GM12878 (cell line): Measurements from ENCODE around the gene SESN3. TPM values are rescaled to one million over a fixed set of nuclear protein-coding genes. Genes with fewer than 3 reads are reported as not detected.

Experiments
- ATAC-seq: fragments of 200-7000 bp; cut with Tn5 transposase; 3 replicates; pipeline ENCODE4 v1.9.1; 2020; ENCODE audit warnings: mild to moderate bottlenecking, moderate library complexity
- BruUV-seq: library from RNA; stranded (reverse); fragments of 400-500 nt; replicated peaks from 2 replicates; lab custom pipeline; 2021; lab: Mats Ljungman, UMichigan
- CTCF ChIA-PET: fragments of 300-600 bp; sonication (Branson Sonifier 250); formaldehyde crosslinking; extraction: SDS; loops from one replicate; lab custom pipeline; 2021; ENCODE audit warnings: inconsistent platforms; lab: Yijun Ruan, JAX
- POLR2A ChIA-PET: fragments of 350-600 bp; formaldehyde crosslinking; extraction: SDS; loops from one replicate; lab custom pipeline; 2021; ENCODE audit warnings: inconsistent platforms; lab: Charles Lee
- RAD21 ChIA-PET: fragments of 300-600 bp; sonication (Branson Sonifier 250); formaldehyde crosslinking; loops from one replicate; lab custom pipeline; 2023; ENCODE audit warnings: antibody characterized with exemption; ENCODE audit not compliant: unreplicated experiment; lab: Charles Lee
- SMC1A ChIA-PET: fragments of 300-600 bp; sonication (Branson Sonifier 250); formaldehyde crosslinking; loops from one replicate; lab custom pipeline; 2023; ENCODE audit not compliant: unreplicated experiment, uncharacterized antibody; lab: Charles Lee
- DNase-seq: peaks from one replicate; pipeline ENCODE4 v3.0.0-alpha.2; 2011; ENCODE audit warnings: low read depth, low spot score
- FAIRE-seq: peaks from 3 replicates; lab custom pipeline; 2011; peaks lifted over from hg19 to GRCh38; lab: Jason Lieb, UNC
- H2AFZ ChIP-seq: 2 replicates; pipeline ENCODE4 v1.6.0; 2011; ENCODE audit warnings: low read depth, low read length, control low read depth; ENCODE audit not compliant: control insufficient read depth
- H3K27ac ChIP-seq: 2 replicates; pipeline ENCODE4 v1.5.1; 2011; ENCODE audit warnings: control low read depth; ENCODE audit not compliant: control insufficient read depth, insufficient read depth
- H3K27me3 ChIP-seq, 2 experiments: replicated peaks in 1 of 2; 2 replicates each; pipeline versions ENCODE4 v1.6.0 to v1.6.1; 2011; ENCODE audit warnings: low read length in 1 of 2; ENCODE audit not compliant: control insufficient read depth in 2 of 2, insufficient read depth in 2 of 2
- H3K36me3 ChIP-seq, 2 experiments: 2 replicates each; pipeline ENCODE4 v1.5.1; 2011; ENCODE audit warnings: low read length in 1 of 2; ENCODE audit not compliant: control insufficient read depth in 2 of 2, insufficient read depth in 2 of 2
- H3K4me1 ChIP-seq: 2 replicates; pipeline ENCODE4 v1.6.1; 2011; ENCODE audit warnings: mild to moderate bottlenecking, low read length, moderate library complexity, mixed read lengths; ENCODE audit not compliant: control insufficient read depth, insufficient read depth
- H3K4me2 ChIP-seq: 2 replicates; pipeline ENCODE4 v1.6.0; 2011; ENCODE audit warnings: control low read depth; ENCODE audit not compliant: control insufficient read depth, insufficient read depth
- H3K4me3 ChIP-seq: fragments of 200-600 bp; sonication (generic); 2 replicates; pipeline ENCODE4 v1.5.1; 2016
- H3K79me2 ChIP-seq: 2 replicates; pipeline ENCODE4 v1.6.0; 2011; ENCODE audit warnings: low read length; ENCODE audit not compliant: control insufficient read depth, insufficient read depth
- H3K9ac ChIP-seq: 2 replicates; pipeline ENCODE4 v1.8.0; 2011; ENCODE audit warnings: low read length, control low read depth, mixed read lengths; ENCODE audit not compliant: control insufficient read depth, insufficient read depth
- H3K9me3 ChIP-seq: replicated peaks from 3 replicates; pipeline ENCODE4 v1.5.1; 2011; ENCODE audit warnings: mild to moderate bottlenecking, low read length; ENCODE audit not compliant: control insufficient read depth, insufficient read depth
- H4K20me1 ChIP-seq: 2 replicates; pipeline ENCODE4 v1.6.0; 2011; ENCODE audit not compliant: control insufficient read depth, insufficient read depth
- BMI1 ChIP-seq: fragments of 450-650 bp; IDR thresholded peaks from 2 replicates; pipeline ENCODE4 v1.6.1; 2016; ENCODE audit warnings: mild to moderate bottlenecking, moderate library complexity, borderline replicate concordance
- CHD4 ChIP-seq: fragments of 200-600 bp; sonication (generic); IDR thresholded peaks from 2 replicates; pipeline ENCODE4 v1.6.1; 2016; ENCODE audit warnings: mild to moderate bottlenecking
- EZH2 ChIP-seq: IDR thresholded peaks from 2 replicates; pipeline ENCODE4 v1.6.1; 2012; ENCODE audit warnings: low read depth, mild to moderate bottlenecking, control low read depth, inconsistent platforms, low read length, borderline replicate concordance; ENCODE audit not compliant: control insufficient read depth
- IKZF1 ChIP-seq: fragments of 450-650 bp; conservative IDR thresholded peaks from 2 replicates; pipeline ENCODE4 v1.6.1; 2017; ENCODE audit warnings: antibody characterized with exemption, mild to moderate bottlenecking
- IRF4 ChIP-seq: IDR thresholded peaks from 2 replicates; pipeline ENCODE4 v1.6.1; 2011; ENCODE audit warnings: low read depth, low read length
- JUND ChIP-seq: IDR thresholded peaks from 2 replicates; pipeline ENCODE4 v1.6.1; 2012; ENCODE audit warnings: low read depth, mild to moderate bottlenecking, low read length, improper control_type of control experiment, moderate library complexity
- NKRF ChIP-seq: fragments of 450-650 bp; conservative IDR thresholded peaks from 2 replicates; pipeline ENCODE4 v1.6.1; 2017; ENCODE audit warnings: mild to moderate bottlenecking, moderate library complexity
- PAX8 ChIP-seq: fragments of 450-650 bp; IDR thresholded peaks from 2 replicates; pipeline ENCODE4 v1.6.1; 2017; ENCODE audit warnings: mild to moderate bottlenecking, moderate library complexity
- POLR2AphosphoS2 ChIP-seq: IDR thresholded peaks from 2 replicates; pipeline ENCODE4 v1.6.1; 2011; ENCODE audit warnings: low read depth, mild to moderate bottlenecking, low read length, improper control_type of control experiment, moderate library complexity
- RELB ChIP-seq: fragments of 450-650 bp; IDR thresholded peaks from 2 replicates; pipeline ENCODE4 v1.6.1; 2017; ENCODE audit warnings: low read depth, mild to moderate bottlenecking, moderate library complexity
- SP1 ChIP-seq: IDR thresholded peaks from one replicate; pipeline ENCODE4 v1.6.1; 2011; ENCODE audit warnings: low read depth, low read length
- SREBF2 ChIP-seq: IDR thresholded peaks from 2 replicates; pipeline ENCODE4 v1.6.1; 2012; ENCODE audit warnings: mild to moderate bottlenecking, low read length
- YY1 ChIP-seq: IDR thresholded peaks from 2 replicates; pipeline ENCODE4 v1.6.1; 2011; ENCODE audit warnings: low read depth, mild to moderate bottlenecking, low read length
- ZBTB4 ChIP-seq: fragments of 450-650 bp; formaldehyde crosslinking; IDR thresholded peaks from 2 replicates; pipeline ENCODE4 v1.4.0; 2022; ENCODE audit warnings: mild to moderate bottlenecking, moderate library complexity
- ZNF217 ChIP-seq: fragments of 450-650 bp; IDR thresholded peaks from 2 replicates; pipeline ENCODE4 v1.6.1; 2017; ENCODE audit warnings: antibody characterized with exemption, mild to moderate bottlenecking
- WGBS: methylation state at CpG from one replicate; pipeline ENCODE4 v1.1.6; 2016; ENCODE audit warnings: low lambda C conversion rate; ENCODE audit not compliant: insufficient replicate concordance, insufficient coverage; ENCODE audit errors: missing lambda C conversion rate; 5-methylcytosine and 5-hydroxymethylcytosine counted together
- in situ Hi-C: fragments of 300-500 bp; cut with MboI; formaldehyde crosslinking; loops from 9 replicates; pipeline ENCODE4 v1.14.3; 2018; ENCODE audit warnings: mixed read lengths
- intact Hi-C: fragments of 100-400 bp; cut with micrococcal nuclease; formaldehyde crosslinking; loops from one replicate; pipeline ENCODE4 v1.14.2; 2022; ENCODE audit not compliant: unreplicated experiment
- polyA plus RNA-seq, 11 experiments: library from polyadenylated mRNA; depleted of rRNA in 4 of 11; unstranded in 6 of 11; stranded (reverse) in 5 of 11; fragments of >200 nt; fragmentation: Nextera tagmentation in 4 of 11; fragmentation: Illumina TruSeq in 1 of 11; extraction: Ambion mirVana in 4 of 11; extraction: Trizol in 1 of 11; gene quantifications; 1 replicate in 1 of 11; 2 replicates in 10 of 11; pipeline versions ENCODE4 v1.2.1 to v1.2.3, GENCODE V29; 2011 to 2016; ENCODE audit warnings: inconsistent platforms in 2 of 11, missing spikeins in 2 of 11, low read depth in 1 of 11
- total RNA-seq, 4 experiments: library from RNA; depleted of rRNA in 3 of 4; stranded (reverse); fragments of >200 nt in 3 of 4; fragmentation: Illumina TruSeq in 1 of 4; extraction: Trizol in 1 of 4; gene quantifications; 2 replicates each; pipeline versions ENCODE4 v1.2.1 to v1.2.3, GENCODE V29; 2013 to 2021

Gene SESN3
- total and polyA plus RNA-seq, 10 of the 15 experiments (the other 5 are each of a cell fraction or from before 2014, with no cell fraction given): 0.64 to 6.7 (median 3.0) TPM

GRCh38 chr11:95247127-95247684, 16.2 kb upstream of the SESN3 start:
- intact Hi-C loops (loop anchor here (5.0 kb wide), 1 partner anchor 90 kb away; no protein-coding TSS in a partner anchor), in situ Hi-C loops (no loop called here)
- H4K20me1 ChIP-seq: no peaks in the 10 kb centered on the region
- TF ChIP-seq POLR2AphosphoS2 (no peak), ZBTB4 (CRISPR knock-in tag) (no peak), SREBF2 (no peak), CHD4 (no peak), BMI1 (no peak), IRF4 (no peak), IKZF1 (no peak), EZH2 (no peak), YY1 (no peak), ZNF217 (no peak), SP1 (no peak), PAX8 (no peak), JUND (no peak), NKRF (no peak), RELB (no peak)
- no peak for FAIRE-seq
- CTCF ChIA-PET: interaction anchor here (1.0 to 2.6 kb wide), 2 partner anchors 9 to 15 kb away, joined by 3 to 17 read pairs; partner anchors contain the start of gene SESN3
- H3K4me3 ChIP-seq: no peak overlapping the region
- H3K9me3 ChIP-seq: no peaks in the 10 kb centered on the region
- no peak for DNase-seq
- H3K36me3 ChIP-seq: no peaks in the 10 kb centered on the region
- H3K27ac ChIP-seq: no peak overlapping the region
- H3K79me2 ChIP-seq: no peaks in the 10 kb centered on the region
- POLR2A ChIA-PET: interaction anchor here (1.9 to 3.0 kb wide), 2 partner anchors 15 to 18 kb away, joined by 9 to 34 read pairs; partner anchors contain the start of gene SESN3
- H2AFZ ChIP-seq: no peak overlapping the region
- no peak overlapping the region for H3K4me2 ChIP-seq
- no peak overlapping the region for H3K9ac ChIP-seq
- no peak for ATAC-seq
- peaks cover 25% of the 10 kb centered on the region for H3K4me1 ChIP-seq
- SMC1A ChIA-PET: interaction anchor here (0.6 to 12.4 kb wide), 4 partner anchors 9 to 40 kb away, joined by 3 to 261 read pairs (median 47); partner anchors contain the start of gene SESN3
- H3K27me3 ChIP-seq: no peaks in the 10 kb centered on the region
- 100% methylated on average over 1 of the region's 1 CpG for WGBS
- RAD21 ChIA-PET: interaction anchor here (0.9 to 9.8 kb wide), 5 partner anchors 15 to 464 kb away, joined by 4 to 115 read pairs (median 14); partner anchors contain the start of gene SESN3
- BruUV-seq: no TSS peak
